ENCODE measurements around the gene HDAC6. TPM values are rescaled to one million over a fixed set of nuclear protein-coding genes. Genes with fewer than 3 reads are reported as not detected.

Gene HDAC6
- total RNA-seq, 1 experiment from 2014 or later: 68.1 TPM

DNA sequence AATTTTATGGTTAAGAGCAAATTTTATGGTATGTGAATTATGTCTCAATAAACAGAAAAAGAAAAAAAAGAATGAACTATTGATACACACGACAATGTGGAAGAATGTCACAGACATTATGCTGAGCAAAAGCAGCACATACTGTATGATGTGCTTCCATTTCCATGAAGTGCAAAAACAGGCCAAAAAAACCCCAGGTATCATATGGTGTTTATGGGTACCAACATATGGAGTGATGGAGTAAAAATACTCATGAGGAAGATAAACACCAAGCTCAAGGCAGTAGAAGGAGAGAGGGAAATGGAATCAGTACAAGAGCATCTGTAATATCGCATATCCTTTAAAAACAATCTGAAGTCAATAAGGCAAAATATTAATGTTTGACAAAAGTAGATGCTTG is 19.7 kb upstream of the HDAC6 start:
- BruUV-seq (replicated peaks): no TSS peak
- CTCF ChIA-PET: no interaction called here
- DNase-seq: no peak
- no peaks in the 10 kb centered on the region for H3K4me1 Mint-ChIP-seq (ENCODE audit: low read depth, unreplicated experiment)
- H3K36me3 Mint-ChIP-seq (ENCODE audit: insufficient read depth, unreplicated experiment): no peaks in the 10 kb centered on the region
- H3K27me3 Mint-ChIP-seq (ENCODE audit: unreplicated experiment): peaks cover 32% of the 10 kb centered on the region
- no peaks in the 10 kb centered on the region for H3K9me3 Mint-ChIP-seq (ENCODE audit: low read depth, unreplicated experiment)
- intact Hi-C loops (cut with micrococcal nuclease; ENCODE audit: unreplicated experiment): no loop called here
- H3K4me3 Mint-ChIP-seq (ENCODE audit: low read depth, unreplicated experiment): no peak overlapping the region
- TF ChIP-seq, protein P1, sequence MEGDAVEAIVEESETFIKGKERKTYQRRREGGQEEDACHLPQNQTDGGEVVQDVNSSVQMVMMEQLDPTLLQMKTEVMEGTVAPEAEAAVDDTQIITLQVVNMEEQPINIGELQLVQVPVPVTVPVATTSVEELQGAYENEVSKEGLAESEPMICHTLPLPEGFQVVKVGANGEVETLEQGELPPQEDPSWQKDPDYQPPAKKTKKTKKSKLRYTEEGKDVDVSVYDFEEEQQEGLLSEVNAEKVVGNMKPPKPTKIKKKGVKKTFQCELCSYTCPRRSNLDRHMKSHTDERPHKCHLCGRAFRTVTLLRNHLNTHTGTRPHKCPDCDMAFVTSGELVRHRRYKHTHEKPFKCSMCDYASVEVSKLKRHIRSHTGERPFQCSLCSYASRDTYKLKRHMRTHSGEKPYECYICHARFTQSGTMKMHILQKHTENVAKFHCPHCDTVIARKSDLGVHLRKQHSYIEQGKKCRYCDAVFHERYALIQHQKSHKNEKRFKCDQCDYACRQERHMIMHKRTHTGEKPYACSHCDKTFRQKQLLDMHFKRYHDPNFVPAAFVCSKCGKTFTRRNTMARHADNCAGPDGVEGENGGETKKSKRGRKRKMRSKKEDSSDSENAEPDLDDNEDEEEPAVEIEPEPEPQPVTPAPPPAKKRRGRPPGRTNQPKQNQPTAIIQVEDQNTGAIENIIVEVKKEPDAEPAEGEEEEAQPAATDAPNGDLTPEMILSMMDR (IDR thresholded peaks at IDR 0.05; ENCODE audit: unreplicated experiment): no peak
- H3K27ac Mint-ChIP-seq (ENCODE audit: unreplicated experiment): no peak overlapping the region

DNA sequence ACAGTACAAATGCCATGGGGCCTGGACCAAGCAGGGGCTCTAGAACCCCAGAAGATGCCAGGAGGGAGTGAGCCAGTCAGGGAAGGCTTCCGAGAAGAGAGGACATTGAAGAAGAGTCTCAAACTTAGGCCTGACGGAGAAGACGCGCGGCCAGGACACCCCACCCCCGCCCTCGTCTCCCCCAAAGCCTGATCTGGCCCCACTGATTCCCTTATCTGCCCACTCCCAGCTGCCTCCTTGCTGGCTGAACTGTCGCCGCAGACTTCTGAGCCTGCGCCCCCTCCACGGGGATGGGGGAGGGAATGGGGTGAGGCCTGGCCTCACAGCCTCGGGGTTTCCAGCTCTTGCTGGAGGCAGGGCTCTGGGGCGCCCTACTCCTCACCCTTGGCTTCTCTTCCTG is 19.1 kb upstream of the HDAC6 start:
- intact Hi-C loops (cut with micrococcal nuclease; ENCODE audit: unreplicated experiment): no loop called here
- no peaks in the 10 kb centered on the region for H3K36me3 Mint-ChIP-seq (ENCODE audit: insufficient read depth, unreplicated experiment)
- H3K27me3 Mint-ChIP-seq (ENCODE audit: unreplicated experiment): peaks cover 32% of the 10 kb centered on the region
- CTCF ChIA-PET: no interaction called here
- H3K4me3 Mint-ChIP-seq (ENCODE audit: low read depth, unreplicated experiment): no peak overlapping the region
- TF ChIP-seq, protein P1 (IDR thresholded peaks at IDR 0.05; ENCODE audit: unreplicated experiment): no peak
- H3K27ac Mint-ChIP-seq (ENCODE audit: unreplicated experiment): no peak overlapping the region
- H3K9me3 Mint-ChIP-seq (ENCODE audit: low read depth, unreplicated experiment): no peaks in the 10 kb centered on the region
- no TSS peak for BruUV-seq (replicated peaks)
- DNase-seq: no peak
- H3K4me1 Mint-ChIP-seq (ENCODE audit: low read depth, unreplicated experiment): no peaks in the 10 kb centered on the region

DNA sequence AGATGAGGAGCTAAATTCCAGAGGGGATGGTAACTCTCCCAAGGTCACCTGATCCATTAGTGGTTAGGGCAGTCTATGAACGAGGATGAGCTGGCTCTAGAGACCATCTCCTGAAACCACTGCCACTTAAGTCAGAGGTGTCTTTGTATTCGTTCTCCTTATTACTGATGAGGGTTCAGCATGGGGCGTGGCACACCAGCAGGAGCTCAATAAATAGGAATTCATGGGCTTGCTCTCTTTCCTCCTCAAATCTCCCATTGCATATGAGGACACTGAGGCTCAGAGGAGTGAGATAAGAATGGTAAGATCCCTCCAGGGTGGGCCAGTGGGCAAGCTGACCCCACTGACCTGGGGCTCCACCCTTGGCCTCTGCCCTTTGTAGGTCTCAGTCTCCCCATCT is 17.1 kb upstream of the HDAC6 start:
- H3K27ac Mint-ChIP-seq (ENCODE audit: unreplicated experiment): no peak overlapping the region
- no TSS peak for BruUV-seq (replicated peaks)
- intact Hi-C loops (cut with micrococcal nuclease; ENCODE audit: unreplicated experiment): no loop called here
- TF ChIP-seq, protein P1 (IDR thresholded peaks at IDR 0.05; ENCODE audit: unreplicated experiment): no peak
- CTCF ChIA-PET: no interaction called here
- H3K4me3 Mint-ChIP-seq (ENCODE audit: low read depth, unreplicated experiment): no peak overlapping the region
- no peaks in the 10 kb centered on the region for H3K4me1 Mint-ChIP-seq (ENCODE audit: low read depth, unreplicated experiment)
- H3K27me3 Mint-ChIP-seq (ENCODE audit: unreplicated experiment): peaks cover 49% of the 10 kb centered on the region
- DNase-seq: no peak
- H3K9me3 Mint-ChIP-seq (ENCODE audit: low read depth, unreplicated experiment): no peaks in the 10 kb centered on the region
- no peaks in the 10 kb centered on the region for H3K36me3 Mint-ChIP-seq (ENCODE audit: insufficient read depth, unreplicated experiment)

DNA sequence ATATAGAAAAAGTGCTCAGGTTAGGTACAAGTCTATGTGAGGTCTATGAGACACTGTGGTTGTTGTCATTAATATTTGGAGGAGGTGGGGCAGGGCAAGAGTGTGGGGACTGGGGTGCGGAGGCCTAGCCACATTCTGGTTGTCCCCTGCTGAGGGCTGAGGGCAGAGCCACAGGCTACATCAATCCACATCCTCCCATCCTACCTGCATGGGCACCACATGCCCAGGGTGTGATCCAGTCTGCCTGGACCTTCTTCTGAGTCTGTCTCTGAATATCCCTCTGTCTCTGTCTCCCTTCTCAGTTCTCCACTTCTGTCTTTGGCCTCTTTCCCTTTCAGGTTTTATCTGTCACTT is 16.7 kb upstream of the HDAC6 start:
- Mint-ChIP-seq H3K9me3 (ENCODE audit: low read depth, unreplicated experiment) (no peaks in the 10 kb centered on the region), H3K27me3 (ENCODE audit: unreplicated experiment) (peaks cover 54% of the 10 kb centered on the region), H3K4me3 (ENCODE audit: low read depth, unreplicated experiment) (no peak overlapping the region), H3K4me1 (ENCODE audit: low read depth, unreplicated experiment) (no peaks in the 10 kb centered on the region), H3K27ac (ENCODE audit: unreplicated experiment) (no peak overlapping the region), H3K36me3 (ENCODE audit: insufficient read depth, unreplicated experiment) (no peaks in the 10 kb centered on the region)
- TF ChIP-seq, protein P1 (IDR thresholded peaks at IDR 0.05; ENCODE audit: unreplicated experiment): no peak
- CTCF ChIA-PET: no interaction called here
- DNase-seq: no peak
- BruUV-seq (replicated peaks): no TSS peak
- intact Hi-C loops (cut with micrococcal nuclease; ENCODE audit: unreplicated experiment): no loop called here
